Frontal cortex (tissue), 4 donors: ENCODE results near the gene OTUD1. TPM values are rescaled to one million over a fixed set of nuclear protein-coding genes. Genes with fewer than 3 reads are reported as not detected.
"Not testable (repeated sequence)": the region's sequence is repeated elsewhere in the genome, so short reads cannot be mapped to it uniquely, and the experiment has no call there.

Experiments used
- DNase-seq, 2 donors: peaks; one replicate each; pipeline ENCODE4 v3.0.0; 2012; ENCODE audit warnings: low spot score in 2 of 2
- FAIRE-seq: peaks from 2 replicates; lab custom pipeline; 2012; peaks lifted over from hg19 to GRCh38; lab: Jason Lieb, UNC
- total RNA-seq: library from RNA; depleted of rRNA; stranded (reverse); fragments of >200 nt; gene quantifications from one replicate; pipeline ENCODE4 v1.2.3, GENCODE V29; 2014
- donor health status: control.
- donor health status: control.
- donor health status: control.

OTUD1 gene, protein sequence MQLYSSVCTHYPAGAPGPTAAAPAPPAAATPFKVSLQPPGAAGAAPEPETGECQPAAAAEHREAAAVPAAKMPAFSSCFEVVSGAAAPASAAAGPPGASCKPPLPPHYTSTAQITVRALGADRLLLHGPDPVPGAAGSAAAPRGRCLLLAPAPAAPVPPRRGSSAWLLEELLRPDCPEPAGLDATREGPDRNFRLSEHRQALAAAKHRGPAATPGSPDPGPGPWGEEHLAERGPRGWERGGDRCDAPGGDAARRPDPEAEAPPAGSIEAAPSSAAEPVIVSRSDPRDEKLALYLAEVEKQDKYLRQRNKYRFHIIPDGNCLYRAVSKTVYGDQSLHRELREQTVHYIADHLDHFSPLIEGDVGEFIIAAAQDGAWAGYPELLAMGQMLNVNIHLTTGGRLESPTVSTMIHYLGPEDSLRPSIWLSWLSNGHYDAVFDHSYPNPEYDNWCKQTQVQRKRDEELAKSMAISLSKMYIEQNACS
- 16.7 TPM for total RNA-seq

- DNase-seq, result peak; percentile 96 to 98
- no peak for FAIRE-seq
Observed at GRCh38 chr10:23438547-23439451, at the start of gene OTUD1. TSS of gene OTUD1 (plus strand) at chr10:23439075. CDS start at chr10:23439458, 383 bp downstream.

- not testable (repeated sequence) for DNase-seq
Observed at GRCh38 chr10:23390408-23390807, 48.5 kb upstream of the OTUD1 start.

GRCh38 chr10:23390809-23391208 lies 48.1 kb upstream of the OTUD1 start:
- no peak for DNase-seq
- FAIRE-seq, result no peak

More at GRCh38 chr10:23390408-23390807, 48.5 kb upstream of the OTUD1 start:
- not testable (repeated sequence) for FAIRE-seq

- no peak for FAIRE-seq
Observed at GRCh38 chr10:23391821-23392220, 47.1 kb upstream of the OTUD1 start.

GRCh38 chr10:23395017-23395416 lies 43.9 kb upstream of the OTUD1 start:
- no peak for DNase-seq
- no peak for FAIRE-seq

More at GRCh38 chr10:23391821-23392220, 47.1 kb upstream of the OTUD1 start:
- no peak for DNase-seq

- no peak for DNase-seq
- FAIRE-seq, result no peak
Observed at GRCh38 chr10:23396695-23397094, 42.2 kb upstream of the OTUD1 start.

DNA sequence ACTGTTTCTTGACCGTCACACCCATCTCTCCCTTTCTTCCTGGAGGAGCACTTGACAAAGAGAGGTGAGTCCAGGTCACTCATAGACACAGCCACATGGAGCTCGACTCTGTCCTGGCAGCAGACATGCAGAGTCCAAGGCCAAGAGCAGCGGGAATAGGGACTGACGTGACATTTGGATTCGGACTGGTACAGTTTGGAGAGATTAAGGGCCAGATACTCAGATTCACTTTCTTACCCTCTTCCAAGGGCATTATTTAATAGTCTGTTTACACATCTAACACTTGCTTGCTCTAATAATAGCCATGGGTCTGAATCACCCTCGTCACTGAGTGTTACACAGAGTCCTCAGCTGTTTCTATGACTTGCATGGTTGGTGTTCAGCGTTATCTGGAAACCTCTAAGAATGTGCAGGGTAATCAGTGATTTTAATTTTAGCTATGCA lies 39.2 kb upstream of the OTUD1 start:
- DNase-seq (no peak), FAIRE-seq (no peak)

GRCh38 chr10:23402856-23403255 lies 36.0 kb upstream of the OTUD1 start:
- FAIRE-seq (no peak), DNase-seq (no peak)

- no peak for FAIRE-seq
- no peak for DNase-seq
Observed at GRCh38 chr10:23403278-23403677, 35.6 kb upstream of the OTUD1 start.

- no peak for FAIRE-seq
Observed at GRCh38 chr10:23403719-23404118, 35.2 kb upstream of the OTUD1 start.

GRCh38 chr10:23404461-23404980 lies 34.4 kb upstream of the OTUD1 start:
- FAIRE-seq (no peak), DNase-seq (no peak)

More at GRCh38 chr10:23403719-23404118, 35.2 kb upstream of the OTUD1 start:
- no peak for DNase-seq

DNA sequence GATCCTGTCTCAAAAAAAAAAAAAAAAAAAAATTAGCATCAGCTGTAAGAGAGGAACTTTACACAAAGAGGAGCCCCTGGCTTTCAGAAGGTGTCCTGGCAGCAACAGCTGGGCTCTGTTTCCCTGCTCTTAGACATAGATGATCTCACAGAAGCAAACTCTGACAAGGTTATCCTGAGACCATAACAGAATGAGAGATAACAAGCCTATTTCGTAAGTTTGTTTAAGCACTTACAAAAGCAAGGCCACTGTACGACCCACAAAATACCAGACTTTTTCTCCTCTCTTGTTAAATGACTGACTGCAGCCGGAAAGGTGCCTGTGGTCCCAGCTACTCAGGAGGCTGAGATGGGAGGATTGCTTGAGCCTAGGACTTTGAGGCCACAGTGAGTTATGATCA lies 33.3 kb upstream of the OTUD1 start:
- DNase-seq (no peak), FAIRE-seq (no peak)

DNA sequence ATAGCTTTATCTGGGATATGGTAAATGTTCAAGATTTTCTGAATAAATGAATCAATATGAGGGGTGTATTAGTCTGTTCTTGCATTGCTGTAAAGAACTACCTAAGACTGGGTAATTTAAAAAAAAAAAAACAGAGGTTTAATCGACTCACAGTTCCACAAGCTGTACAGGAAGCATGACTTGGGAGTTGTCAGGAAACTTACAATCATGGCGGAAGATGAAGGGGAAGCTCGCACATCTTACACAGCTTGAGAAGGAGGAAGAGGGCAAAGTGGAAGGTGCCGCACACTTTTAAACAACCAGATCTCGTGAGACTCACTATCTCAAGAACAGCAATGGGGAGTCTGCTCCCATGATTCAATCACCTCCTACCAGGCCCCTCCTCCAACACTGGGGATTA lies 32.5 kb upstream of the OTUD1 start:
- DNase-seq (no peak), FAIRE-seq (no peak)

DNA sequence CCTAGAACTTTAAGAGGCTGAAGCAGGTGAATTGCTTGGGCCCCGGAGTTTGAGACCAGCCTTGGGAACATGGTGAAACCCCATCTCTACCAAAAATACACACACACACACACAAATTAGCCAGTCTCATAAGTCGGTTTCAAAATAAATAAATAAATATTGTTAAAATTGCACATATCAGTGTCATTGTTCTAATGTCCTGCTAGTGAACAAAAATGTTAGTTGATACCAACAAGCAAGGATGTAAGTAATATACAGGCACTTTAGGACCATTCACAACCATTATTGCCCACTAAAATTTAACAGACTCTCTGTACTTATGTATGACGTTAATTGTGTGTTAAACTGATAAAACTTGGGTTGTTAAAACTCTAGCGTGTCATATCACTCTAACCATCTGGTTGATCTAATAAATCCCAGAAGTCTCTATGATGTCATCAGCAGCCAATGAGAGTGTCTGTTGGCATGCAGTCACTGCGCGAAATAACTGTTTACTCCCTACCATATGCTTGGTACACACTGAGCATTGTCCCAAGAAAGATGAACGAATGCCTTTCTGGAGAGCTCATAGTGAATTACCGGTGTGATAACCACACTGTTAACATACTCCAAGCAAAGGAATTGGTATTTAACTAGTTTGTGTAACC lies 30.4 kb upstream of the OTUD1 start:
- no peak for DNase-seq
- no peak for FAIRE-seq

DNA sequence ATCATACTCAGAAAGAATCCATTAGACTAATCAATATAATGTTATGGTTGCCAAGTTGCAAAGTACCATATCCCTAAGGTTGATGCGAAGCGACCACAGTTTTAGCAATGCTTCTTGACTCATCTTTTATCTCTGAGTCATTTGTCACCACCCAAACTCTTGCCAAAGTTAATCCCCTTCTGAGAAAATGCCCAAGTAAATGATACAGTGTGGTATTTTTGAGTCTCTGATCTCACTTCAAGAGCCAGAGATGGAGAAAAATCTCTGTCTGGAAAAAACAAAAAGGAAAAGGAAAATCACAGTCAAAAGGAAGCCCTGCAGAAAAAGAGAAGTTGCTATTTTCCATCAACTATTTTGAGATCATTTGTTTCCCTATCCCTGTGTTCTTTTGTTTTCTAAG lies 26.7 kb upstream of the OTUD1 start:
- FAIRE-seq, result no peak
- peak in 1 of 2 donors; percentile 7 for DNase-seq

DNA sequence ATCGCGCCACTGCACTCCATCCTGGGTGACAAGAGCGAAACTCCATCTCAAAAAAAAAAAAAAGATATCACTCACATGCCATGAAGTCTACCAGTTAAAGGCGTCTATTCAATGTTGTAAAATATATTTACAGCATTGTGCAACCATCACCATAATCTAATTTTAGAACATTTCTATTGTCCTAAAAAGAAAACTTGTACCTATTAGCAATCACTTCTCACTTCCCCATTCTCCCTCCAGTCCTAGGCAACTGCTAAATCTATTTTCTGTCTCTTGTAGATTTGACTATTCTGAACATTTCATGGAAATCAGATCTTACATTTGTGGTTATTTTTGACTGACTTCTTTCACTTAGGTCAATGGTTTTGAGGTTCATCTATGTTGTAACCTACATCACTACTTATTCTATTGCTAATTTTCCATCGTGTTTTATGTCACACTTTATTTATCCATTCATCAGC lies 25.2 kb upstream of the OTUD1 start:
- FAIRE-seq, result no peak
- DNase-seq, result no peak

DNA sequence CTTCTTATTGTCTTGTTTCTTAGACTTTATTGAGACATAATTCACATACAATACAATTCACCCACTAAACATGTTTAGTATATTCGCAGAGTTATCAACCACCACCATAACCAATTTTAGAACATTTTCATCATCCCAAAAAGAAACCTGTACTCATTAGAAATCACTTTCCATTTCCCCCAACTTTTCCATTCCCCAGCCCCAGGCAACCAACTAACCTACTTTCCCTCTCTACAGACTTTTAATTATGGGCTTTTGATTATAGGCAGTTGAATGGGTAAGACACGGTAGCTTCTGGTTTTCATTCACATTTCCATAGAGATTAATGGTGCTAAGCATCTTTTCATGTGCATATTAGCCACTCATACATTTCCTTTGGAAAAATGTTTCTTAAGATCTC lies 24.2 kb upstream of the OTUD1 start:
- no peak for FAIRE-seq
- DNase-seq, result no peak

- no peak for FAIRE-seq
- DNase-seq, result no peak
Observed at GRCh38 chr10:23417254-23417653, 21.6 kb upstream of the OTUD1 start.

- FAIRE-seq, result no peak
Observed at GRCh38 chr10:23418051-23418681, 20.7 kb upstream of the OTUD1 start.

More at GRCh38 chr10:23418051-23418681, 20.7 kb upstream of the OTUD1 start:
- no peak for DNase-seq
